LoVo (cell line): ENCODE data around the gene GLRX.
"Not testable (repeated sequence)": the region's sequence is repeated elsewhere in the genome, so short reads cannot be mapped to it uniquely, and the experiment has no call there.

Experiments
- DNase-seq: peaks from one replicate; pipeline ENCODE4 v3.0.0-alpha.2; 2016; ENCODE audit warnings: low spot score

Gene GLRX

GRCh38 chr5:95852567-95852966 lies 30.0 kb upstream of the GLRX start:
- no peak for DNase-seq

GRCh38 chr5:95851141-95851540 lies 28.6 kb upstream of the GLRX start:
- DNase-seq: not testable (repeated sequence)

DNA sequence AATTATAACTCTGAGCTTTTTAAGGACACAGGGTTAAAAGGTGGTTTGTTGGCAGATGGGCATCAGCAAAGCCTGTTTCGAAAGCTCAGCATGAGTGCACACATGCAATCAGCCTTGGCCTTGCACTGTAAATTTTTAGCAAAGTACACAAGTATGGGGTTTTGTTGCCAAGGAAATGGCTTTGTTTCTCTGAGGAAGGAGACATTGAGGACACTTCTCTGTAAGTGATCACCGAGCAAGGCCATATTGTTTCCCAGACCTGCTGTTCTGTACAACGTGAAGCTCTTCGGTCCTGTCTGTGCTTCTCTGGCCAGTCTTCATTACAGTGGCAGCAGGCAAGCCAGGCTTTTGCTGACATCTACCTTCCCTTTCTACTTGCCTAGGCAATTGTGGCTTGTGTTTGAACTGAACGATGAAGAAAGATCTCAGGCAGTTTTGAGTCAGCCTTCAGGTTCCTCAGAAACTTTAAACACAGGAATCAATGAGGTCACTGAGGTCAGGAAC lies 27.9 kb upstream of the GLRX start:
- no peak for DNase-seq

DNA sequence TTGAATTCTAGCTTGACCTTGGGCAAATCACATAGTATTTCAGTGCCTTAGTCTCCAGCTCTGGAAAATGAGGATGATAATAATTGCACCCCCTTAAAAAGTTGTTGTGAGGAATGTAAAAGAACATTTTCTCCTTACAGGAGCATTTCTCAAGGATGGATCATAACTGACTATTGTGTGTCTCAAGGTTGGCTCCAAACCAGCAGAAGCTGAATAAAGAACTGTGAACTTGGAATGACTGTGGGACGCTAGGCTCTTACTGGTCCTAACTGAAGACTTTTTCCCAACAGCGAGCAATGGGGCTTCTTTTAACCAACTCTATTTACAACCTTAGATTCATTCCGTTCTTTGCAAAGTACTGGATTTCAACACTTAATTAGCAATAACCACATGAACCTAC lies 26.2 kb upstream of the GLRX start:
- DNase-seq: no peak

GRCh38 chr5:95847261-95847592 lies 24.7 kb upstream of the GLRX start:
- DNase-seq: no peak

DNA sequence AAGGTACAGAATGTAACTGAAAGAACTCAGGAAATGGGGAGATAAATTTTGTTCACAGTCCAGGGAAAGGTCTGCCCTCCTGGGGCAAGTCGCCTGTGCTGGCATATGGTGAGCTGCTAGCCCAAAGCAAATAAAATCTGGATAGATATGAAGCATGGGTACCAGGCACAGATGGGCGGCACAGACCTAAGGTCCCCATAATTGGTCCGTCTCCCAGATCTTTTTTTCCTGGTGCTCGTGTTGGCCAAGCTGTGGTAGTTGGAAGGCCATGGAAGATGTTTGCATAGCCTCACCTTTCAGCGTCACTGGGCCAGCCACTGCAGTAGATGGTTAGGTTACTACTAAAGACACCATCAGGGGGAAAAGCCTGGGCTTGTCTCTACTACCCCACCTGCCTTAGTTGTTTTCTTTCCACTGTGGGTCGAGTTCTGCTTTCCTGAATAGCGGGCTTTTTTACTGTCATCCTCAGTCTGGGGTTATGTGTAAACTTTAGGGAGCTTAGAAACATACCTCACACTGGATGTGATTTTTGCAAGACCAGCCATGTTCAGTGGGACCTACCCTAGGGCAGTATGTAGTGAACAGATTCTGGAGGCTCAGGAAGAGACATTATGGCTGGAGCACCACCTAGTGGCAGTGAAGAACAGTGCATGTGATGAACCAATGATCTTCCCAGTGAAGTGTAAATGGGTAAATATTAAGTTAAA lies 24.2 kb upstream of the GLRX start:
- peak; percentile 77 for DNase-seq

- DNase-seq: no peak
Measured at GRCh38 chr5:95845391-95845790, 22.9 kb upstream of the GLRX start.

- DNase-seq: no peak
Measured at GRCh38 chr5:95843733-95844223, 21.3 kb upstream of the GLRX start.

GRCh38 chr5:95842854-95843544 lies 20.5 kb upstream of the GLRX start:
- peak; percentile 15 for DNase-seq

- DNase-seq: no peak
Measured at GRCh38 chr5:95841914-95842812, 19.6 kb upstream of the GLRX start.

DNA sequence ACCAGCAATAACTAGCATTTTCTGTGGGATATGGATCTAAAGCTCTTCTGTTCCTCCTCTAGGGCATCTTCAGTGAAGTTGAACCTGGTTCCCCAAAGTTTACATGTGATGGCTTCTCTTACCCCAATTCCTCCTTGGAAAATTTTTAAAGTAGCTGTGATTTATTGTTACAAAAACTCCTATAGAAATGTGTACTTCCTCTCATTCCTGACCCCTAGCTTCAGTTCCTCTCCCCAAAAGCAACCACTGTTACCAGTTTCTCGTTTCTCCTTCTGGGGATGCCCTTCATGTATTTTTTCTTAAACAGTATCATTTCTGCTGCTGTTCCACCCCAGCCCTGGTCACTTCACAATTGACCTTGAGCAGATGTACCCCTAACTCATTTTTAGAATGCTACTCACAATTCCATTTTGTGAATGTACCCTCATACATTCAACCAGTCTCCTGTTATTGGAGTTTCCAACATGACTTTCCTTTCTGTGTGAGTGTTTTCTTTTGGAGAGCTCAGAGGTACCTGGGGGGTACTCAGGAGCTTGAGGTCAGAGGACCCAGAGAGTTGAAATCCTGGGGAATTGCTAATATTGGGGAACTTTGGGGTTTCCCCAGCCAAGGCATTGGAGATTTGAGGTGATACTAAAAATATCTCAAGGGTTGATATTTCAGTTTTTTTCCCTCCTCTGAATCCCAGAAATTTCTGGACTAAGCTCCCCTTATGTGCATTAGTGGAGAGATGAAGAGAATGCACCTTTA lies 18.6 kb upstream of the GLRX start:
- no peak for DNase-seq

DNA sequence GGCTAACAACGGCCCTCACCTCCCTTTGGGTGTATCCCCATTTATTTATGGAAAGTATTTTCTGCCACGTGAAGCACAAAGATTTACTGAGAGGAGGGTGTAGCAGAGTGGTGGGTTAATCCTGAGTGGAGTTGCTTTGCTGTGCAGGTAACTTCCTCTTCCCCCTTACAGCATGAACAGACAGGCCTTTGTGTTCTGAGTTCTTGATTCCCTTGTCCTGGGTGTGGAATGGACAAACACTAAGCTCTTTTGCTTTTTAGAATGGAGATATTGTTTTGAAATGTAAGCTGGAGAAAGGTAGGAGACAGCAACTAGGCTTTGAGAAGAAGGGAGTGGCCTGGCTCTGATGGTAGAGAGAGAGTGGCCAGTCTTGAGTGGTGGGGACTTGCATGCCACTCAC lies 17.1 kb upstream of the GLRX start:
- DNase-seq: no peak

GRCh38 chr5:95838556-95838955 lies 16.0 kb upstream of the GLRX start:
- no peak for DNase-seq

GRCh38 chr5:95838001-95838520 lies 15.5 kb upstream of the GLRX start:
- DNase-seq: no peak

- no peak for DNase-seq
Measured at GRCh38 chr5:95837492-95837891, 15.0 kb upstream of the GLRX start.

- DNase-seq: not testable (repeated sequence)
Measured at GRCh38 chr5:95836971-95837370, 14.4 kb upstream of the GLRX start.

- no peak for DNase-seq
Measured at GRCh38 chr5:95836544-95836943, 14.0 kb upstream of the GLRX start.

GRCh38 chr5:95835682-95836385 lies 13.3 kb upstream of the GLRX start:
- no peak for DNase-seq

DNA sequence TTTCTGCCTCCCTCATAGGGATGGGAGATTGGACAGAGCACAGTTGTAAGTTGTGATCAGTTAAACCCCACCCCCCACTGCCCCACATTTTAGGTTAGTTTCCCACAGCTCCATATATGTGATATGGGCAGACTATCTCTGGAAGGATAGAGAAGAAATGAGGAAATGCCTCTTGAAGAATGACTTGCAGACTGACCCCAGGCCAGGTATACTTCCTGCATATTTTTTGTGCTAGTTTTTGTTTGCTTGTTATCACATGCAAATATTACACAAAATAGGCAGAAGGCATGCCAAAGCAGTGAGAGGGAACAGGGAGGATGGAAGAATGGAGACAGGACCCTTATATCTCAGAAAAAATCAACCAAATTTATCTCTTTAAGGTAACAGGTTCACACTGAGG lies 10.1 kb upstream of the GLRX start:
- no peak for DNase-seq

DNA sequence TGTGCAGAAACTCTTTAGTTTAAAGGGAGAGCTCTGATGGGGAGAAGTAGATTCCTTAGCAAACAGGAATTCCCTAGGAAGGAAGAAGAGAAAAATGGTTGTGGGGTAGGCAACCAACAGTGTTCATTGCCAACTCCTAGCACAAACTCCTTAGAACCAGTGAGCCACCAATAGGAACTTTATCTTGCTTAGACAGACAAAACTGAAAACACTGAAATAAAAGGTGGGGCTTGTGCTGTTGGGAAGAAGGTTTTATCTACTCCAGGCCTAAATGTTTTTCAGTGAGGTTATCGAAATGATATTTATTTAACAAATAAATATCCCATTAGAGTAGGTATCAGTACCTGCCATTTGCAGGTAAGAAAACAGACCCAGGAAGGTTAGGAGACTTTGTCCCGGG lies 7.7 kb upstream of the GLRX start:
- DNase-seq: no peak

- DNase-seq: no peak
Measured at GRCh38 chr5:95827892-95828246, 5.3 kb upstream of the GLRX start.
